Cardiac septum (tissue), 1 donor: Measurements from ENCODE around the gene SLC26A2. TPM values are rescaled to one million over a fixed set of nuclear protein-coding genes. Genes with fewer than 3 reads are reported as not detected.
A peak's percentile ranks its signal among the peaks of the same experiment; 100 is the strongest.

Experiments used
- DNase-seq: peaks from one replicate; pipeline ENCODE4 v3.0.0-alpha.2; 2020; ENCODE audit warnings: low spot score
- intact Hi-C: fragments of 100-400 bp; cut with DNase I; formaldehyde crosslinking; loops from one replicate; pipeline ENCODE4 v1.14.0; 2022
- long read RNA-seq: library from polyadenylated mRNA; unstranded; transcript quantifications from one replicate; pipeline ENCODE4 v2.0.0, GENCODE V29; 2021
- total RNA-seq: library from RNA; stranded (reverse); fragmentation: NEBNext Ultra II Directional; extraction: Animal tissue kit (Norgen Biotek cat#: 25700); gene quantifications from one replicate; pipeline ENCODE4 v1.2.1, GENCODE V29; 2021
- donor health status: DM: no; HTN: no; CAD: no.

Gene SLC26A2
- total RNA-seq: 5.8 TPM
- long read RNA-seq, full-length matches to known transcripts: 4 of 4 reads
- long read RNA-seq, partial matches to known transcripts: 0 of 4 reads
- long read RNA-seq, other reads (novel, unspliced or antisense): 0 of 4 reads

DNA sequence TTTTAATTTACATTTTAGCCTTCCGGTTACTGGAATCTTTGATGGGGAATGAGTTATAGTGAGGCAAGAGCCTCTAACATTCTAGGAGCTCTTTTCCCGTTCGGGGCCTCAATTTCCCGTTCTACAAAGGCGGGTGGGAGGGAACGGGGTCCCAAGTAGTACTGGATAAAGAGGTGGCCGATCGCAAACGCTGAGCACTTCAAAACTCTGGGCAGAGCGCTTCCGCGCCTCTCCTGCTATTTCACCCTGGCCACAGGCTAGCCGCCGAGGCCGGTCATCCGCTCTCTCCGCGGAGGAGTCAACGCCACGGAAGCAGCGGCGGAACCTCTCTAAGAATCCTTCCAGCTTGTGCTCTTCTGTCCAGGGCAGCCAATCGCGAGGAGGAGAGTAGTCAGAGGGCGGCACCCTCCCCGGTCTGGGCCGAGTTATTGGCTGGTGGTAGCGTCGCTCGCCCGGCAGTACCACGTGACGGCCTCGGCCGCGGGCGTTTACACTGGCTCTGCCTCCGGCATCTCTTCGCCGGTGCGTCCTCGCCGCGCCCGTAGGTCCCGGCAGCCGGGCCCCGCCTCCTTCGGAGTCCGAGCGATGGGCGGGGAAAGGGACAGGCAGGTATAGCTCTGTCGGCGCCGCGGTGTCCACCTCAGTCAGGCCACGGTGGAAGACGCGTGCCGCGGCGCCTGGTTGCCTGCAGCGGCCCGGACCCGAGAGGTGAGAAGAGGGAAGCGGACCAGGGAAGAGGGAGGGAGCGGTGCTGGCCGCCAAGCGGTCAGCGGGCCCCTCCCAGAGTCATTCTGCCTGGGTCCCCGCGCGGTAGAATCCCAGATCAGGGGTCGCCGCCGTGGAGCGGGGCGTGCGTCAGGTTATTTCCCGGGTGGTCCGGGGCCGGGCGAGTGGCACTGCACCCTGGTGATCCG lies at the start of gene SLC26A2:
SLC26A2 (plus strand) TSS at position 487 of the 914 bp plus-strand sequence. CDS start 16,895 bp downstream, outside the sequence.
- DNase-seq: peak; percentile 99
- intact Hi-C loops: loop anchor here (5.0 kb wide), 2 partner anchors 123 to 323 kb away; no protein-coding TSS in a partner anchor

GRCh38 chr5:149911031-149911430 lies 49.5 kb upstream of the SLC26A2 start:
- intact Hi-C loops: no loop called here
- DNase-seq: no peak

GRCh38 chr5:149912226-149912871 lies 48.2 kb upstream of the SLC26A2 start:
- intact Hi-C loops: no loop called here

DNA sequence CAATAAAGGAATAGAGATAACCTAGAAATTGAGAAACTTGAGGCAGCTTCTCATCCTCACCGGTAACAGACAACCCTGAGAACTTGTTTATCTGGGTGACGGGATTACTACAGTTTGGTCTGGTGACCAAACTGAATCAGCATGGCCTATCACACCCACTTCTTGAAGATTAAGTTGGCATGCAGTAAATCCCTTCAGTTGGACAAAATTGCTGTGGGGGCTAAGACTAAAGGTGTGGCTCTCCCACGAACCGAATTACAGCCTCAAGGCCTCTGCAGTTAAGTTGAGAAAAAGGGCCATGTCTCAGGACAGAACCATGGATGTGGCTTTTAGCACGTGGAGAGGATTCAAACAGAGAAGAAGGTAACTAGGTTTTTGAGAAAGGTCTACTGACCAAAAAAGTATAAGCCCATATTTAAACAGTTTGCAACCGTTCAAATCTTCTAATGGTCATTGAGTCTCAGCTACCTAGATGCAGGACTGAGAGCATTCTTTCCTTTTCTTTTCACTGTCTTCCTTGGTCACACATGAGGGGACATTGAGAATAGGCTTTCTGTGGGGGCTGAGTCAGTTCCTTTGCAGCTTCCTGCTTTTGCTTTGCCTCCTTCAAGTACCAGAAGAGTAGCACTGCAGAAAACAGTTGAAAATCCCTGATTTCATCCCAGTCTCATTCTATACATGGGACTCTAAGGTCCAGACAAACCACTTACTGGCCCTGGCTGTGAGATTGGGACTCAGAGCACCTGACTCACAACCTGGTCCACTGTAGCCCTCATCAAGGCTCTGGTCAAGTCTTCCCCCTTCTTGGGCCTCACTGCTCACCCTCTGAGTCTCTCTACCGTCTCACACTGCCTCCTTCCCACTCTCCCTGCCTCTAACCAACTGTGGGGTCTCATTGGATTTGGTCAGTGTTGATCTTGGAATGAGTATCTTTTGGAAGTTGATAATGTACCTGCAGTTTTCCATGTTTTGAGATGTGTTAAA lies 46.8 kb upstream of the SLC26A2 start:
- DNase-seq: no peak
- intact Hi-C loops: no loop called here

More at GRCh38 chr5:149912226-149912871, 48.2 kb upstream of the SLC26A2 start:
- DNase-seq: no peak

GRCh38 chr5:149915392-149916260 lies 44.9 kb upstream of the SLC26A2 start:
- DNase-seq: no peak
- intact Hi-C loops: no loop called here

- no peak for DNase-seq
- intact Hi-C loops: no loop called here
Measured at GRCh38 chr5:149916334-149917072, 44.1 kb upstream of the SLC26A2 start.

- intact Hi-C loops: no loop called here
- DNase-seq: no peak
Measured at GRCh38 chr5:149917073-149917676, 43.4 kb upstream of the SLC26A2 start.

- intact Hi-C loops: no loop called here
- DNase-seq: no peak
Measured at GRCh38 chr5:149921597-149921996, 39.0 kb upstream of the SLC26A2 start.

DNA sequence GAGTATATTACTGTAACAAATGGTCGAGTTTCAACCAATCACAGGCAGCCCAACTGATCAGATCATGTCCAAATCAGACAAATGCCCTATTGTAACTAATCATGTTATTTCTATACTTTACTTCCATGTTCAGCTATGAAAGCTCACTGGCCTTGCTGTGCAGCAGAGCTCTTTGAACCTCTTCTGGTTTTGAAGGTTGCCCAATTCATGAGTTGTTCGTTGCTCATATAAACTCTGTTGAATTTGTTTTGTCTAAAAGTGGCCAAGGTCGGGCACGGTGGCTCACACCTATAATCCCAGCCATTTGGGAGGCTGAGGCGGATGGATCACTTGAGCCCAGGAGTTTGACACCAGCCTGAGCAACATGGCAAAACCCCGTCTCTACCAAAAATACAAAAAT lies 37.6 kb upstream of the SLC26A2 start:
- no peak for DNase-seq
- intact Hi-C loops: no loop called here

GRCh38 chr5:149924486-149924885 lies 36.1 kb upstream of the SLC26A2 start:
- no peak for DNase-seq
- intact Hi-C loops: no loop called here

DNA sequence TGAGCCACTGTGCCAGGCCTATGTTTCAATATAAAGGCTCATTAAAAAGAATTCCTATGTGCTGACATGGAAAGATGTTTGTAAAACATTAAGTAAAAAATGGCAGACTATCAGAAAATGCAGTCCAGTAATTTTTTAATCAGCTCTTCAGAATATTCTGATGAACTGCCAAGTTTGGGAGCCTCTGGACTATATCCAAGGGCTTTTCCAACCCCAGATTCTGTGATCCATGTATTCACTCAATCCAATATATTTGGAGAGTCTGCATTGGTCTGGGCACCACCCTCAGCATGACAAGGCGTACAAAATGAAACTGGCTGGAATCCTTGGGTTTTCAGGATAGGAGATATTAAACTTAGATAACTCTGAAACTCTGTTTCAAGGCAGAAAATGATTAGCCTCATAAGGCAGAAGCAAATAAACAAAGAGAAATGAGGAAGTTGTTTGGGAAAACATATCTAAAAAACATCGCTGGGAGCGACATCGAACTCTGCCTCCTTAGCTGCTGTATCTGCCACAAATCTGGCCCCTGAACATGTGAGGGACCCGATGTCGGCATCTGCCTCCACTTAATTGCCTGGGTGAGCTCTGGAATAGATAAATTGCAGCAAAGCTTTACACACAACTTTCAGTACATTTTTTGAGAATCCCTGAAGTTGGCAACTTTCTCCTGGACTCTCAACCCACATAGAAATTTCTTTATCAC lies 30.4 kb upstream of the SLC26A2 start:
- intact Hi-C loops: no loop called here

DNA sequence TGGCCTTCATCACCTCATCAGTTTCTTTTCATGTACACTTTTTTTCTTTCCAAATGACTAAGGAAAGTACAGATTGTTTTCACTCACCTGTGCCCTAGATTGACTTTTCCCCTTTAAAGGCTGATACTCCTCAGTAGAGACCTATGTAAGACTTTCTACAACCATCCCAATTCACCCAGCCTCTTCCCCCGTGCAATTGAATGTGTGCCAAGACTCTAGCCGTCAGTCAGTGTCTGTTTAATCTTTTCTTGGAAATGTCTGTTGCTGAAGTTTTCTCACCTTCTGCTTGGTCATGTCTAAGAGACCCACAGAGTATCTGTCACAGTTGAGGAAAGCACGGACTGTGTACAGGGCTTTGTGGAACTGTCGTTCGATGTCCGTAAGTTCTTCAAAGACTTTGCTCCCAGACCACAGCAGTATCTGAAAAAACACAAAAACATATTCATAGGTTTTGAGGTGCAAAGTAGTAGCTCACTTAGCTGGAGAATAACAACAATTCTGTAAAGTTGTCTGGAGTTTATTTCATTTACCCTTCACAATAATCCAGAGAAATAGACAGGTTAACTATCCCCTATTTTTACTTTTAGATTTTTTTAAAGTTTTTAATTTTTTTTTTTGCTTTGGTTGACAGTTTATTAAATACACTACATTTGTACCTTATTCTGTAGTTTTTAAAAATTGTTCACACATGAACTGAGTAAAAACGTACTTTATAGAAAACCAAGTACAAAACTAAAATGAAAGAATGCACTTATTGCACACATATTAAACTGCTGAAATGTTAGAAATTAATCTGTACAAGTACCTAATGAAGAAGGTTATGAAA lies 29.6 kb upstream of the SLC26A2 start:
- intact Hi-C loops: no loop called here

More for the DNA sequence above, 30.4 kb upstream of the SLC26A2 start:
- DNase-seq: no peak

DNA sequence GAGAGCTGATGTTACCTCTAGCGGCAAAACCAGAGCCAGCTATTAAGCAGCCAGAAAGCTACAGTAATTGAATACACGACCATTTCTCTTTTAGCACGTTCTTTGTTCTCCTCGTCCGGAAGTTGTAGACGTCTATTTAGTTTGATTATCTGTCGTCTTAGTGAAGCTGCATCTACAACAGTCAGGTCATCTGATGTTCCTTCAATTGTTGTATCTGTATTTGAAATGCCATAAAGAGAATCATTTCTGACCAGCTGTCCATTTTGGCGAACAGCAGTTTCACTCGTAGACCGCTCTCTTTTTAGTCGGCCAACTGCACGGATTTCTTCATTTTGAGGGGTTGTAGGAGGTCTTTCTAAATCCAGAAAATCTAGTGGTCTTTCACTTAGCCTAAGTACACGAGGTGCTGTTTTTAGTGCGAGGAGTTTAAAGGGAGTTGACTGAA lies 28.5 kb upstream of the SLC26A2 start:
- intact Hi-C loops: no loop called here
- no peak for DNase-seq

More for the DNA sequence above, 29.6 kb upstream of the SLC26A2 start:
- DNase-seq: no peak

GRCh38 chr5:149932445-149933350 lies 27.9 kb upstream of the SLC26A2 start:
- no peak for DNase-seq
- intact Hi-C loops: no loop called here

GRCh38 chr5:149935431-149935901 lies 25.1 kb upstream of the SLC26A2 start:
- DNase-seq: no peak
- intact Hi-C loops: no loop called here
